ENCODE measurements around the gene CECR2. TPM values are rescaled to one million over a fixed set of nuclear protein-coding genes. Genes with fewer than 3 reads are reported as not detected.

The CECR2 gene
- total and polyA plus RNA-seq, 4 donors: 1.1 to 14.5 (median 7.7) TPM

GRCh38 chr22:17336061-17336460, 33.2 kb upstream of the CECR2 start:
- Histone ChIP-seq H3K27ac (ENCODE audit: low read depth in 1 of 2, low read length in 1 of 2) (no peak overlapping the region), H3K4me3 (no peak overlapping the region), H3K4me1 (ENCODE audit: control insufficient read depth in 5 of 5, insufficient read depth in 5 of 5, low read length in 5 of 5) (no peaks in the 10 kb centered on the region), H3K36me3 (ENCODE audit: control insufficient read depth in 4 of 4, insufficient read depth in 4 of 4, low read length in 4 of 4) (no peaks in the 10 kb centered on the region), H3K9me3 (ENCODE audit: control insufficient read depth in 4 of 4, insufficient read depth in 3 of 4, low read length in 3 of 4) (no peaks in the 10 kb centered on the region), H3K27me3 (ENCODE audit: control insufficient read depth in 3 of 3, insufficient read depth in 3 of 3, low read length in 2 of 3) (no peaks in the 10 kb centered on the region), H3K9ac (ENCODE audit: insufficient read depth in 1 of 2, low read length in 2 of 2) (no peak overlapping the region)
- ATAC-seq (ENCODE audit: insufficient read depth, low FRiP score) (no peak), DNase-seq (no peak)
- WGBS, 2 donors: 58 to 61% methylated on average over 5 of the region's 5 CpGs
- no peak for TF ChIP-seq CTCF (IDR thresholded peaks at IDR 0.05; ENCODE audit: control extremely low read depth, extremely low read depth)

- Histone ChIP-seq H3K27ac (ENCODE audit: low read depth in 1 of 2, low read length in 1 of 2) (no peak overlapping the region), H3K36me3 (ENCODE audit: control insufficient read depth in 4 of 4, insufficient read depth in 4 of 4, low read length in 4 of 4) (no peaks in the 10 kb centered on the region), H3K27me3 (ENCODE audit: control insufficient read depth in 3 of 3, insufficient read depth in 3 of 3, low read length in 2 of 3) (no peaks in the 10 kb centered on the region), H3K4me3 (no peak overlapping the region), H3K9ac (ENCODE audit: insufficient read depth in 1 of 2, low read length in 2 of 2) (no peak overlapping the region), H3K9me3 (ENCODE audit: control insufficient read depth in 4 of 4, insufficient read depth in 3 of 4, low read length in 3 of 4) (no peaks in the 10 kb centered on the region), H3K4me1 (ENCODE audit: control insufficient read depth in 5 of 5, insufficient read depth in 5 of 5, low read length in 5 of 5) (no peaks in the 10 kb centered on the region)
- no peak for ATAC-seq (ENCODE audit: insufficient read depth, low FRiP score)
- 86 to 90% methylated on average over 11 of the region's 11 CpGs for WGBS, 2 donors
- no peak for DNase-seq
- no peak for TF ChIP-seq CTCF (IDR thresholded peaks at IDR 0.05; ENCODE audit: control extremely low read depth, extremely low read depth)
These were observed 31.6 kb upstream of the CECR2 start for GRCh38 chr22:17337639-17338038.

GRCh38 chr22:17339095-17339693, 30.1 kb upstream of the CECR2 start:
- no peak for DNase-seq
- no peak for ATAC-seq (ENCODE audit: insufficient read depth, low FRiP score)
- WGBS, 2 donors: 71 to 74% methylated on average over 8 of the region's 8 CpGs
- Histone ChIP-seq H3K4me1 (ENCODE audit: control insufficient read depth in 5 of 5, insufficient read depth in 5 of 5, low read length in 5 of 5) (no peaks in the 10 kb centered on the region), H3K9ac (ENCODE audit: insufficient read depth in 1 of 2, low read length in 2 of 2) (no peak overlapping the region), H3K36me3 (ENCODE audit: control insufficient read depth in 4 of 4, insufficient read depth in 4 of 4, low read length in 4 of 4) (no peaks in the 10 kb centered on the region), H3K27ac (ENCODE audit: low read depth in 1 of 2, low read length in 1 of 2) (peak overlapping the region in 1 of 2 donors; percentile 0), H3K27me3 (ENCODE audit: control insufficient read depth in 3 of 3, insufficient read depth in 3 of 3, low read length in 2 of 3) (no peaks in the 10 kb centered on the region), H3K9me3 (ENCODE audit: control insufficient read depth in 4 of 4, insufficient read depth in 3 of 4, low read length in 3 of 4) (no peaks in the 10 kb centered on the region), H3K4me3 (no peak overlapping the region)
- no peak for TF ChIP-seq CTCF (IDR thresholded peaks at IDR 0.05; ENCODE audit: control extremely low read depth, extremely low read depth)

- Histone ChIP-seq H3K9ac (ENCODE audit: insufficient read depth in 1 of 2, low read length in 2 of 2) (no peak overlapping the region), H3K27me3 (ENCODE audit: control insufficient read depth in 3 of 3, insufficient read depth in 3 of 3, low read length in 2 of 3) (no peaks in the 10 kb centered on the region), H3K4me3 (no peak overlapping the region), H3K27ac (ENCODE audit: low read depth in 1 of 2, low read length in 1 of 2) (no peak overlapping the region), H3K4me1 (ENCODE audit: control insufficient read depth in 5 of 5, insufficient read depth in 5 of 5, low read length in 5 of 5) (peaks cover 0 to 5% (median 0%) of the 10 kb centered on the region in 5 donors), H3K9me3 (ENCODE audit: control insufficient read depth in 4 of 4, insufficient read depth in 3 of 4, low read length in 3 of 4) (no peaks in the 10 kb centered on the region), H3K36me3 (ENCODE audit: control insufficient read depth in 4 of 4, insufficient read depth in 4 of 4, low read length in 4 of 4) (no peaks in the 10 kb centered on the region)
- 65 to 81% methylated on average over 5 of the region's 5 CpGs for WGBS, 2 donors
- no peak for DNase-seq
- TF ChIP-seq CTCF (IDR thresholded peaks at IDR 0.05; ENCODE audit: control extremely low read depth, extremely low read depth): no peak
- no peak for ATAC-seq (ENCODE audit: insufficient read depth, low FRiP score)
These were observed 26.9 kb upstream of the CECR2 start for GRCh38 chr22:17342361-17342760.
